Measurements from ENCODE around the gene RHOD.

RHOD gene, protein sequence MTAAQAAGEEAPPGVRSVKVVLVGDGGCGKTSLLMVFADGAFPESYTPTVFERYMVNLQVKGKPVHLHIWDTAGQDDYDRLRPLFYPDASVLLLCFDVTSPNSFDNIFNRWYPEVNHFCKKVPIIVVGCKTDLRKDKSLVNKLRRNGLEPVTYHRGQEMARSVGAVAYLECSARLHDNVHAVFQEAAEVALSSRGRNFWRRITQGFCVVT

DNA sequence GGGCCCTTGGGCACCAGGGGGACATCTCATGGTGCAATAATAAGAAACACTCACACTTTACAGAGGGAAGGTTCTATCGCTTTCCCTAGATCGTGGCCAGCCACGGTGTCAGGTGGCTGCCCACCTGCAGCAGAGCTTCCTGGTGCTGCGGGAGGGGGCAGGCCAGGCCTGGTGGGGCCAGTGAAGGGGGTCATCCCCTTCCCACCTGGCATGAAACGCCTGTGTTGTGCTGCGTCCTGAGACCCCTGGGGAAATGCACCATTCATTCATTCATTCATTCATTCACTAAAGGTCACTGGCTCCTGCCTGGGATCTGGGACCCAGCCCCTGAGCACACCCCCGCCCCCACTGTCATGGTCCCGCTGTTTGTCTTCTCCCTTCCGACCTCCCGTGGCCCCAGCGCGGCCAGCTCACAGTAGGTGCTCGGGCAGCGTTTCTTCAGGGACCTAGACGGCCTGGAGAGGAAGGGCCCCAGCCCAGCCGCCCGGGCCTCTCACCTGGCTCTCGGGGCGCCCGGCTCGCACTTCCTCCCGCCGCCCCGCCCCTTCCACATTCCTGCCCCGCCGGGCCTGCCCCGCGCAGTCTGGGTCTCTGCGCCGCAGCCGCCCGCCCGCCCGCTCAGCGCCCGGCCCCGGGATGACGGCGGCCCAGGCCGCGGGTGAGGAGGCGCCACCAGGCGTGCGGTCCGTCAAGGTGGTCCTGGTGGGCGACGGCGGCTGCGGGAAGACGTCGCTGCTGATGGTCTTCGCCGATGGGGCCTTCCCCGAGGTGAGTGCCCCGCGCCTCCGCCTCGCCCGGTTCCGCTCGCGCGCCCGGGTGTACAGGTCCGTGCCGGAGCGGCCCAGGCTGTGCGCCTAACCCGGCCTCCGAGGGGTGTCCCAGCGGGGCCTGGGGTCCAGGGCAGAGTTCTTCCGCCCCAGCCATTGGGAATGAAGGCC, at the start of gene RHOD:
TSS of gene RHOD (plus strand) at position 581 of the 938 bp plus-strand sequence. CDS start at position 637, 56 bp downstream.
- DNase-seq (ENCODE audit: low read depth), result no peak

DNA sequence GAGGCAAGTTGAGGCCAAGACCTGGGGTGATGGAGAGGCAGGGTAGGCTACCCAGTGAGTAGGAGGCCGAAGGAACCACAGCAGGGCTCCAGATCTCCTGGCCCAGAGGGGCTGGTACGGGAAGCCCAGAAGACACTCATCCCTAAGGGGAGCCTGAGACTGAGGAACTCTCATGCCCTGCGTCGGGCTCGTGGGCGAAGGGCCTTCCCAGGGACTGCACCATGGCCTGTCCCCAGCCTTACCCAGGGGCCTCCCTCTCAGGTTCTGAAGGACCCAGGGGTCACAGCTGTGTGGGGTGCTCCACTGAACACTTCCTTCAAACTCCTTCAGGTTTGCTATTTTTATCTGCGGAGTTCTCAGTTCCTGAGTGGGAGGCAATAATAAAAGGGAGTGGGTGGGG, 49.5 kb upstream of the RHOD start:
- DNase-seq (ENCODE audit: low read depth), result no peak

DNA sequence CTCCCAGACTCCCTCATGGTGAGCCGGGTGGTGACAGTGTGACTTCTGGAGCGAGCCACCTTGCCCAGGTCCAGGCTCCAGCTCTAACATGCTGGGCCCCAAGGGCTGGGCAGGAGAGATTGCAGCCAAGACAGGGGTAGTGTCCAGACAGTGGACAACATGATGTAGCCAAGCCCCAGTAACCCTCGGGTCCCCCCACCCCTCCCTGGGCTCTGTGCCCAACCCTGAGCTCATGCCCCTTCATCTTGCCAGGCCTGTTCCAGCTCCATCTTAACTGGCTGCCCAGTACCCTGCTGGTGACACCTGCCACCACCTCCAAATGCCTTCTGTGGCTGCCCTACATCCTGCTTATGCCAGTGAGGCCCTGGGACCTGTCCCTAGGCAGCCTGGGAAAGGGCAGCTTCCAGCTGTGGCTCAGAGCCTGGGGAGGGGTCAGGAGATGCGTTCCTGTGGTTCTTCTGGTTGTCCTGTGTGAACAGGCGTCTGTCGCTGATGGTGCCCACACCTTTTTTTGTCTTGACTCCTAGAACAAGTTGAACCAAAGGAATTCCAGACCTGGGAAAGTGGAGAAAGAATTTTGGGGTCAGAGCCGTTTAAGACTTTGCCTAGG, 46.2 kb upstream of the RHOD start:
- DNase-seq (ENCODE audit: low read depth), result no peak

- DNase-seq (ENCODE audit: low read depth), result no peak
Observed at GRCh38 chr11:67013511-67014045, 43.1 kb upstream of the RHOD start.

DNA sequence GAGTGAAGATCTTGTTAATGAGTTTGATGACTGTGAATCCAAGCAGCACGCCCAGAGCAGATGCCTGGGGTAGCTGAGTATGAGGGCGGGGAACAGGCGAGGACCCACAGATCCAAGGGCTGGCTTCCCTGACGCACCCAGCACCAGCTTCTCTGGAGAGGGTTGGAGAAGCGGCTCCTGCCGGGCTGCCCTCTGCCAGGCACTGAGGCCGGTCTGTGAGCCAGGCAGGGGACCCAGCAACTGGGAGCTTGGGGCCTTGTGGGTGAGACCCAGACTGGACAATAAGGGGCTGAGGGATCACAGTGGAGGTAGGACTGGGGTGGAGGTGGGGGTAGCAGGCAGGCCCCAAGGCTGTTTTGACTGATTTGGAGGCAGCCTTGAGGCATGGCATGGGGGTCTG, 42.3 kb upstream of the RHOD start:
- DNase-seq (ENCODE audit: low read depth), result no peak

DNA sequence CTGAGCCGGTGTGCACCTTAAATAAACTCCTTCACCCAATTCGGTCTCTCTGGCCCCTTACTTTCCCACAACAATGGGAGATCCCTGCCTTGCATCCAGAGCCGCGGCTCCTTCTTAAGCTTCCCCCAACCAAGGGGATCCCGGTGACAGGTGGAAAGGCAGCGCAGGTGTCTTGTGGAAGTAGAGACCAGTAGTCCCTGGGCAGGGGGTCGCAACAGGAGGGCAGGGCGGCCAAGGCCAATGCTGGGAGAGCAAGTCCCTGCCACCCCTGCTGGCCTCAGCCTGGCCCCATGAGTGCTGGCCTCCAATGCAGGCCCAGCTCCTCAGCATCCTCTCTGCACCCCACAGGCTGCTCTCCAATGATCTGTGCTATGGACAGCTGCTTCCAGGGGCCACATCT, 41.6 kb upstream of the RHOD start:
- no peak for DNase-seq (ENCODE audit: low read depth)

DNA sequence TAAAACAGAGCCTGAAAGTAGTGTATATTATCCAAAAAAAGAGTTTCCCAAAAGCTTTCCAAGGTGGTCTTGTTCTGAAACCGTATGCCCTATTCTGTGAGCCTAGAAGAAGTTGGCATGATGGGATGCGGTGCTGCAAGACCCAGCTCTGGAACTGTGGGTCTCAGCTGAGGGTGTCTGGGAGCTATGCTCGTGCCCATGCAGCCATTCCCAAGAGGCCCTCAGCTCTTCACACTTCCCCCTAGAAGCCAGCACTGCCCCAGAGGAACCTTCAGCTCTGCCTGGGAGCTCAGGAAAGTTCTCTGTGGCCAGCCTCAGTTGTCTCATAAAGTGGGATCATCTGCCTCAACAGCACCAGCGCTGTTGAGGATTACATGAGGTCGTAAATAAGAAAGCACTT, 40.1 kb upstream of the RHOD start:
- no peak for DNase-seq (ENCODE audit: low read depth)

GRCh38 chr11:67020949-67021348, 35.7 kb upstream of the RHOD start:
- DNase-seq (ENCODE audit: low read depth), result no peak

- no peak for DNase-seq (ENCODE audit: low read depth)
Observed at GRCh38 chr11:67022341-67022933, 34.2 kb upstream of the RHOD start.

- DNase-seq (ENCODE audit: low read depth), result no peak
Observed at GRCh38 chr11:67022961-67023956, 33.4 kb upstream of the RHOD start, which contains the start of gene SYT12. Gene SYT12 (plus strand): TSS chr11:67023134. CDS start chr11:67030145, 7,011 bp downstream.

DNA sequence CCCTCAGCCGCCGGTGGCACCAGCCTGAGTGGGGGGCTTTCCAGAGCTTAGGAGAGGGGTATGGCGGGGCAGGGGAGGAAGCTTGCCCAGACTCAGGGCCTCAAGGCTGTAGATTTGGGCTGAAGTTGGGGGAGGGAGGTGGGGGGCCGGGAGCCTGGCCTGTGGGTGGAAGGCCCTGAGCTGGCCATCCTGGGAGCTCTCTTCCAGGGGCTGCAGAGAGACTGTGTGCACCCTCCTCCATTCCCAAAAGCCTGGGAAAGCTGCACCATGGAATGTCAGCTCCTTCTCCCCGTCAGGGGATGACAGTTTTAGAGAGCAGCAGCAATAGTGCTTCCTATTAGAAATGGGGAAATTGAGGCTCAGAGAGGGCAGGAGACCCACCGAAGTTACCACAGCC, 32.7 kb upstream of the RHOD start:
- no peak for DNase-seq (ENCODE audit: low read depth)

GRCh38 chr11:67024410-67024809, 32.2 kb upstream of the RHOD start:
- no peak for DNase-seq (ENCODE audit: low read depth)

- no peak for DNase-seq (ENCODE audit: low read depth)
Observed at GRCh38 chr11:67024966-67025365, 31.7 kb upstream of the RHOD start.

DNA sequence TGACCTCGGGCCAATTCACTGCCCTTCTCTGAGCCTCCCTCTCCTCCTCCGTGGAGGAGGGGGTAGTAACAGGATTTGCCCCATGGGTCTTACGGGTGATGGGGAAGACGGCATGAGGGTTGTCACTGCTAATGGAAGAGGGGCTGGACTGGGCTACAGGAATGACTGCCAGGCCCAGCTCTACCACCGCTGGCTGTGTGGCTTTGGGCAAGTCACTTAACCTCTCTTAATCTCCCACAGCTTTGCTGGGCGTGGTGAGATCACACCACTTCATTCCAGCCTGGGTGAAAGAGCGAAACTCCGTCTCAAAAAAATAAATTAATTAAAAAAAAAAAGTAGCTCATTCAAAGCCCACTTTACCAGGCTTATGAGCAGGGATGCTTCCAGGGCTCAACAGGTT, 30.9 kb upstream of the RHOD start:
- no peak for DNase-seq (ENCODE audit: low read depth)

DNA sequence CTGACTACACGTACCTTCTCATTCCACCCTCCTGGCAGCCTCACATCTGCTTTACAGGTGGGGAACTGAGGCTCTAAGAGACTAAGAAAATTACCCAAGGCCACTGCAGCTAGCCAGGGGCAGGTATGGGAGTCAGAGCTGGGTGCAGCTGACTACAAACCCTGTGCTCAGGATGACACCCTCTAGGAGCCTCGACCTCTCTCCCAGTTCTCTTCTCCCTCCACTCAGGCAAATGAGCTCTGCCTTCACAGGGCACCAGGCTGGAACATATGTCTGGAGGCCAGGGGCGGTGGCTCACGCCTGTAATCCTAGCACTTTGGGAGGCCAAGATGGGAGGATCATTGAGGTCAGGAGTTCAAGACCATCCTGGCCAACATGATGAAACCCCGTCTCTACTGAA, 29.7 kb upstream of the RHOD start:
- DNase-seq (ENCODE audit: low read depth), result no peak

GRCh38 chr11:67027483-67027930, 29.1 kb upstream of the RHOD start:
- DNase-seq (ENCODE audit: low read depth), result no peak

DNA sequence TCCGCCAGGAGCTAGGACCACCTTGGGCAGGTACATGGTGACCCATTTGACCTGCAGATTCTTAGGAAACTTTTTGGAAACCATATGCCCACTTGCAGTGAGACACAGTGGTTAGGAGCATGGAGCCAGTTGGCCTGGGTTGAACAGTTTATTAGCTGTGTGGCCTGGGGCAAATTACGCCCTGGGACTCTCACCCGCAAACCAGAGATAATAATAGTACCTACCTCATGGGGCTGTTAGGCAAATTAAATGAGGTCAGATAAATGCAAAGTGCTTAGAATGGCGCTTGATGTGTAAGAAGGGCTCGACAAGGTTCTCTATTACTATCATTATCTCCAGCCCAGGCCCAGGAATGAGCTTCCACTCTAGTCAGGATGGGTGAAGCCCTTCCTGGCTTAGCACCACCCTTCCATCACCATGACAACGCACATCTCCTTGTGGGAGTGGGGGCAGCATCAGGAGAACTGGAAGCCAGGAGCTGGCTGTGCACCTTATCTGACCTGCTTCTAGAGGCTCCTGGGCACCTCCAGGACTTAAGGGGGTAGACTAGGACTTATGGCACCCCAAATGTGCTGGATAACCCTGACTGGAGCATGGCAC, 28.6 kb upstream of the RHOD start:
- no peak for DNase-seq (ENCODE audit: low read depth)

- DNase-seq (ENCODE audit: low read depth), result no peak
Observed at GRCh38 chr11:67029146-67029545, 27.5 kb upstream of the RHOD start.

- no peak for DNase-seq (ENCODE audit: low read depth)
Observed at GRCh38 chr11:67030976-67031375, 25.7 kb upstream of the RHOD start.

DNA sequence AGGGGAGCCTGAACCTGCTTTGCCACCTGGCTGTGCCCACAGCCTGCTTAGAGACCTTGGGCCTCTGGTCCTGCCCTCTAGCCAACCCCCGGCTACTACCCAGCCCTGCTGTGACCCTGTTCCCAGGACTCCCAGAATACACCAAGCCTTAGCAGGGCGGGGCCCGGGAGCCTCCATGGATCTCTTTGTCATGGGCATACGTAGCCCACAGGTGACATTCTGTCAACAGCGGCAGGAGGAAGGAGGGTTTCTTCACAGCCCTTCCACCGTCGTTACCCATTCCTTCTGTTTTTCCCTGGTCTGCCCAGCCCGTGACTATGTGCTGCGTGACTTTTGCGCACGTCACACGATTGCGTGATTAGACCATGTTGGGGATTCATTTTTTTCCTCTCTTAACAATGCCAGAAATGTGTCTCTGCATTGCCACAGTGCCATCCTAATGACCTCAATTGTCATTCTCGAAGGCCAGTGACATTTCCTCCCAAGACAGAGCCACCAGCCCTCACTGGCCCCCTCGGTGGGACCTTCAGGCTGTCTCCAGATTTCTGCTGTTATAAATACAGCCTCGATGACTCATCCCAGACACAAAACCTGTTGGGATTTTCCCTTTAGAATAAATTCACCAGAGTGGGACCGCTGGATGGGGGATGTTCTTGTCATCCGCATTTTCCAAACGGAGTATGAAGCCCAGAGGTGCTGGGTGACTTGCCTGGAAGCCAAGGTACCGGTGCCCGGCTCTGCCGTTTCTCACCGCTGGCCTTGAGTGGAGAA, 24.7 kb upstream of the RHOD start:
- no peak for DNase-seq (ENCODE audit: low read depth)
